Glutamatergic neuron (in vitro differentiated cells): ENCODE data around the gene PTPRE. TPM values are rescaled to one million over a fixed set of nuclear protein-coding genes. Genes with fewer than 3 reads are reported as not detected.

Source experiments
- DNase-seq: peaks from one replicate; pipeline ENCODE4 v3.0.0; 2022
- H3K27ac Mint-ChIP-seq: one replicate; pipeline ENCODE4 v1.8.0; 2020; ENCODE audit warnings: mild to moderate bottlenecking, mixed read lengths, inconsistent platforms; ENCODE audit not compliant: unreplicated experiment
- H3K27me3 Mint-ChIP-seq: one replicate; pipeline ENCODE4 v1.8.0; 2020; ENCODE audit warnings: mild to moderate bottlenecking, moderate library complexity, mixed read lengths, inconsistent platforms; ENCODE audit not compliant: unreplicated experiment
- H3K36me3 Mint-ChIP-seq: one replicate; pipeline ENCODE4 v1.8.0; 2020; ENCODE audit warnings: mild to moderate bottlenecking, mixed read lengths, inconsistent platforms; ENCODE audit not compliant: unreplicated experiment
- H3K4me1 Mint-ChIP-seq: one replicate; pipeline ENCODE4 v1.8.0; 2020; ENCODE audit warnings: mild to moderate bottlenecking, low read depth, mixed read lengths, inconsistent platforms; ENCODE audit not compliant: unreplicated experiment
- H3K4me3 Mint-ChIP-seq: one replicate; pipeline ENCODE4 v1.8.0; 2020; ENCODE audit warnings: mild to moderate bottlenecking, mixed read lengths, inconsistent platforms; ENCODE audit not compliant: unreplicated experiment
- H3K9me3 Mint-ChIP-seq: one replicate; pipeline ENCODE4 v1.8.0; 2020; ENCODE audit warnings: mild to moderate bottlenecking, moderate library complexity, mixed read lengths, inconsistent platforms; ENCODE audit not compliant: unreplicated experiment
- total RNA-seq: library from RNA; stranded (reverse); fragmentation: NEBNext Ultra II Directional; extraction: Animal tissue kit (Norgen Biotek cat#: 25700); gene quantifications from one replicate; pipeline ENCODE4 v1.2.1, GENCODE V29; 2021; ENCODE audit not compliant: unreplicated experiment
- TF ChIP-seq, protein P1 (sequence below): fragments of 200-600 bp; sonication (generic); IDR thresholded peaks from one replicate; pipeline ENCODE4 v1.5.0; 2021; ENCODE audit not compliant: partially characterized antibody, unreplicated experiment

PTPRE gene
- total RNA-seq, 1 donor from 2014 or later, result 2.6 TPM

DNA sequence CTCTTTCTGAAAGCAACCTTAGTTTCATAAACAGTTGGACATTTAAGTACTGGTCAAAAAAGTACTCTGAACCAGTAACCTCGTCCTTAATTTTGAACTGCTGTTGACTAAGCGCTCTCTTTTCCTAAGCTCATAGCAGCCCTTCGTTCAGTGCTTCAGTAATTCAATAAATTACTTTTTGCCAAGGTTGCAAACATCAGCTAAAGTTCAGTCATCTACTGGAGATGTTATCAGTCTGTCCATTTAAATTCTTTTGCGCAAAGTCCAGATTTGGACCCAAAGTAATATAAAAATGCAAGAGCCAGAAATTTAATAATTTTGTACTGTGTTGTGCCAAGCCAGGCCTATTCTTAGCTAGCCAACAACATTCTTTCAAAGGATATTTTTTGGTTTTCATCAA lies 8.4 kb downstream of the PTPRE start:
- no peak for DNase-seq
- Mint-ChIP-seq H3K36me3 (no peaks in the 10 kb centered on the region), H3K4me1 (no peaks in the 10 kb centered on the region), H3K4me3 (no peak overlapping the region), H3K27me3 (peaks cover 1% of the 10 kb centered on the region), H3K27ac (no peak overlapping the region), H3K9me3 (peaks cover 2% of the 10 kb centered on the region)
- TF ChIP-seq, protein P1, sequence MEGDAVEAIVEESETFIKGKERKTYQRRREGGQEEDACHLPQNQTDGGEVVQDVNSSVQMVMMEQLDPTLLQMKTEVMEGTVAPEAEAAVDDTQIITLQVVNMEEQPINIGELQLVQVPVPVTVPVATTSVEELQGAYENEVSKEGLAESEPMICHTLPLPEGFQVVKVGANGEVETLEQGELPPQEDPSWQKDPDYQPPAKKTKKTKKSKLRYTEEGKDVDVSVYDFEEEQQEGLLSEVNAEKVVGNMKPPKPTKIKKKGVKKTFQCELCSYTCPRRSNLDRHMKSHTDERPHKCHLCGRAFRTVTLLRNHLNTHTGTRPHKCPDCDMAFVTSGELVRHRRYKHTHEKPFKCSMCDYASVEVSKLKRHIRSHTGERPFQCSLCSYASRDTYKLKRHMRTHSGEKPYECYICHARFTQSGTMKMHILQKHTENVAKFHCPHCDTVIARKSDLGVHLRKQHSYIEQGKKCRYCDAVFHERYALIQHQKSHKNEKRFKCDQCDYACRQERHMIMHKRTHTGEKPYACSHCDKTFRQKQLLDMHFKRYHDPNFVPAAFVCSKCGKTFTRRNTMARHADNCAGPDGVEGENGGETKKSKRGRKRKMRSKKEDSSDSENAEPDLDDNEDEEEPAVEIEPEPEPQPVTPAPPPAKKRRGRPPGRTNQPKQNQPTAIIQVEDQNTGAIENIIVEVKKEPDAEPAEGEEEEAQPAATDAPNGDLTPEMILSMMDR, result no peak

DNA sequence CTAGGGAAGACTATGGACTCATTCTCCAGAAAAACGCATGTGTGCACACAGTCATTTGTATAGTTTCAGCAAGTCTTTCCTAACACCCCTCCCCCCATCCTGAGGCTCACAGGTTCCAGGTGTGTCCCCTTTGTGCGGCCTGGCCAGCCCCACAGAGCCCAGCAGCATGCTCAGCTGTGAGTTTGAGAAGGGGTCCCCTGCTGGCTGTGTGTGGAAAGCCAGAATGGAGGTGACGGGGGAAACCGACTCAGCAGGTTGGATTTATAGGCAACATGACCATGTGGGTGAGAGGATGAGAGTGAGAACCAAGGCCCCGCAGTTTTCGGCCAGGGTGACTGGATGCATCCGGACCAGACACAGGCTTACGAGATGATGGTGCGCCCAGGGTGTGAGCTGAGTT lies 9.9 kb downstream of the PTPRE start:
- DNase-seq, result no peak
- Mint-ChIP-seq H3K36me3 (no peaks in the 10 kb centered on the region), H3K4me3 (no peak overlapping the region), H3K27ac (no peak overlapping the region), H3K27me3 (peaks cover 1% of the 10 kb centered on the region), H3K4me1 (no peaks in the 10 kb centered on the region), H3K9me3 (no peaks in the 10 kb centered on the region)
- TF ChIP-seq, protein P1, result no peak

DNA sequence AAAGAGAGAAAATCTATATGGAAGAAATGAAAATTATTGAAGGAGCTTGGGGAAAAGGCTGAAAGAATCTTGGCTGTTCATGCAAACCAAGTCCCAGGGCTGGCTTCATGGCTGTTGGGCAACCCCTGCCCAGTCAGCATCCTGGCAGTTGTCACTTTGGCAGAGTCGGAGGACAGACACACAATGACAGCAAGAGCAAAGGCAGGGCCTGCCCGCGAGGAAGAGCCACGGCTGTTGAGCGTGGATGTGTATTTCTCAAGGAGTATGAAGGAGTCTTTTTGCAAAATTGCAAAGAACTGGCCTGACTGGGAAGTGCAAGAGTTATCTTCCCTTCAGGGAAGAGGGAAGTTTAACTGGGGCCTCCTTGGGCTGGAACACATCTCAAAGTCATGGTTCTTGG lies 11.7 kb downstream of the PTPRE start:
- no peak for DNase-seq
- Mint-ChIP-seq H3K4me3 (no peak overlapping the region), H3K27ac (no peak overlapping the region), H3K27me3 (peaks cover 1% of the 10 kb centered on the region), H3K36me3 (no peaks in the 10 kb centered on the region), H3K4me1 (no peaks in the 10 kb centered on the region), H3K9me3 (peaks cover 1% of the 10 kb centered on the region)
- TF ChIP-seq, protein P1, result no peak

DNA sequence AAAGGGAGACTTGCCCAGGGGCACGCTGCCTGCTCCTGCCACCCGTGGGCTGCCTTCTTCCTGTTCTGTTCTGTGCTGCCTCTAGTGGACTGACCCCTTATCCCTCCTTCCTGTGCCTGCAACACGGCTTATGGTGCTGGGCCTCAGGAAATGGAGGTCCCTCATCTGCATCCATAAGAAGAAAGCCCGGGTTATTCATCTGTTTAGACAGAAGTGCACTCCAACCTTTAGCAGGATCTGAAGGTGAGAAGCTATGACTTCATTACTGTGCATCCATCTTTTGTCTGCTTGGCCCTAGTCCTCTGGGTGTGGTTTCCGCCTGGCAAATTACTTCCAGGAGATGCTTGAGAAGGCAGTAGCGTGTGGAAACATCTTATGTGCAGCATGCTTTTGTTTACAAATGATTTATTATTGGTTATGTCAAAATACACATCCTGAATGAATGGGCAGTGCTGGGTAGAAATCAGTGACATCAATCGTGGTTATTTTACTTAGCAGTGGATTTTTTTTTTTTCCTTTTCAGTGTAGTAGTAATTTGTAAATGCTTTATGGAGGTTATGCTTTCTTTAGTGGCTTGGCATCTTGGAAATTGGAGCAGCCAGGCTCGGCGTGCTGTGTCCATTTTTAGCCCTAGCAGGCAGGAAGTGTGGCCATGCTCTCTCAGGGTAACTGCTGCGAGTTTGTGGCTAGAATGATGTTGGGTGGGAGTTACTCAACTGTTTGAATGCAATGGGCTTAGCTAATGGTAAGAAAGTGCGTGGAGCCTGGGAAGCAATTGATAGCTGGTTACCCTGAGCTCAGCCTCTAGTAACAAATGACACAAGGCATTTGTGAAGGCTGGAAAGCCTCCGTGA lies 12.7 kb downstream of the PTPRE start:
- H3K9me3 Mint-ChIP-seq, result peaks cover 1% of the 10 kb centered on the region
- no peak overlapping the region for H3K4me3 Mint-ChIP-seq
- no peak for DNase-seq
- TF ChIP-seq, protein P1, result no peak
- H3K36me3 Mint-ChIP-seq, result no peaks in the 10 kb centered on the region
- no peak overlapping the region for H3K27ac Mint-ChIP-seq
- H3K27me3 Mint-ChIP-seq, result no peaks in the 10 kb centered on the region
- no peaks in the 10 kb centered on the region for H3K4me1 Mint-ChIP-seq

DNA sequence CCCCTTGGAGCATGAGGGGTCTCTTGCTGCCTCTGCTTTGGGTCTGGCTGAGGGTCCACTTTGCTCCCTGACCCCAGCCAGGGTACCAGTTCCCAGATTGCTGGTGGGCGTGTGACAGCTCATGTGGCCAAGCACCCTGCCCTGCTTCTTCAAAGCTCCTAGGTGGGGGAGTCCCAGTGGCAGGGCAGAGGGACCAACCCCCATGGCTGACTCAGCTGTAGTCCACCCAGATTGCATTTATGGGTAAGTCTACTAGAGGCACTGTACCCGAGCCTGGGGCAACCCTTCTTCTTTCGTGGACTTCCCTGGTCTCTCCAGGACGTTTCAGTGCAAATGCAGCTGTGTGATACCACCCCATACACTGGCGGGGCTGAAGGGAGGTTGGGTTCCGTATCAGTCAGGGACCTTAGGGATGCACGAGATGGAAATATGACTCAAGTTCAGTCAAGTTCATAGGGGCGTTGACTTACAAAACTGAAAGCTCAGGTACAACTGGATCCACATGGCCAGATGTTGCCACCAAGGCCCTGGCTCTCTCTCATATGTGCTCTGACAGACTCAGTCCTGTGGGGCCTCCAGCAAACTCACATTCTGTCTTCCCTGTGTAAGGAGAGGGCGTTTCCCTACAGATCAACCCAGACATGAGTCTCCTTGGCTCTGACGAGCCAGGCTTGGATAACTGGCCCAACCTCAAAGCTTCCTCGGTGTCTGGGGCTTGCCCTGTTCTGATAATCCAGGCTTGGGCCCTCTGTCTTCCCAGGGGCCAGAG lies 13.6 kb downstream of the PTPRE start:
- TF ChIP-seq, protein P1, result no peak
- Mint-ChIP-seq H3K4me3 (no peak overlapping the region), H3K27ac (no peak overlapping the region), H3K27me3 (no peaks in the 10 kb centered on the region), H3K36me3 (no peaks in the 10 kb centered on the region), H3K4me1 (no peaks in the 10 kb centered on the region), H3K9me3 (peaks cover 1% of the 10 kb centered on the region)
- no peak for DNase-seq
